DMS153 treated with DMSO at 0.1 percent for 48 hours (cell line): ENCODE measurements around the gene PIGM.
"Not testable (repeated sequence)": the region's sequence is repeated elsewhere in the genome, so short reads cannot be mapped to it uniquely, and the experiment has no call there.

Source experiments
- DNase-seq: peaks from one replicate; lab custom pipeline; 2025; ENCODE audit not compliant: unreplicated experiment; lab: John Stamatoyannopoulos, UW

Gene PIGM

DNA sequence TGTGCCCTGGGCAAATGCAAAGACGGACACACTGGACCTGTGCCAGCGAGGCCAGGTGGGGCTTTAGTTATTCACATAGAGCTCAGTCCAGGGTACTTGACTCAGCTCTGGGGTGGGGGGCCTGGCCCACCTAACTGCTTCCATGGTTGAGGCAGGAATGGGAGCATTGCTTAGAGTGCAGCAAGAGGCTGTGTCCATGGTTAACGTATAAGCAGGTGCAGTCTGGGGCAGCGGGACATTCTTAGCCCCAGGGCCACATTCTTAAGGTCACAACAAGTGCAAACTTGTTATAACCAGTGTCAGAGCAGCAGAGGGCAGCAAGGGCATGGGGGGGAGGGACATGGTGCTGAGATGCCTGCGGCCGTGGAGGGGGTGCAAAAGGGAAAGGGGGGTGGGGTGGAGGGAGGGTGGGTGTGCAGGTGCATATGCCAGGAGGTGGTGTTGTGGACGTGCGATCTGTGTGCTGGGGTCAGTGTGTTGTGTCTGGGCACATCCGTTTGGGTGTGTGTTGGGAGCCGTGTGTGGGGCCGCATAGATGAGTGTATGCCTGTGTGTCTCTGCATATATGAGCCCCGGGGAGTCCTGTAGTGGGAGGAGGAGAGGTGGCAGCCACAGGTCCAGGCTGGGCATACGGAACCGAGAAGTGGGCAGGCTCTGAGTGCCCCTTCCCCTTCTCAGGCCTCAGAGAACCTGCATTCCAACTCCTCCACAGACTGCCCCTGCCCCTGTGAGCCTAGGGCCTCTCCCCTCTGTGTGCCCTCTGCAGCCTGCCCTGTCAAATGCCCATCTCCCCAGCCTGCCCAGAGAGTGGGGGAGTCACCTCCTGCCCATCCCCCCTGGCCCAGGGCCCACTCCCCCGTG, 29.8 kb upstream of the PIGM start:
- no peak for DNase-seq

DNA sequence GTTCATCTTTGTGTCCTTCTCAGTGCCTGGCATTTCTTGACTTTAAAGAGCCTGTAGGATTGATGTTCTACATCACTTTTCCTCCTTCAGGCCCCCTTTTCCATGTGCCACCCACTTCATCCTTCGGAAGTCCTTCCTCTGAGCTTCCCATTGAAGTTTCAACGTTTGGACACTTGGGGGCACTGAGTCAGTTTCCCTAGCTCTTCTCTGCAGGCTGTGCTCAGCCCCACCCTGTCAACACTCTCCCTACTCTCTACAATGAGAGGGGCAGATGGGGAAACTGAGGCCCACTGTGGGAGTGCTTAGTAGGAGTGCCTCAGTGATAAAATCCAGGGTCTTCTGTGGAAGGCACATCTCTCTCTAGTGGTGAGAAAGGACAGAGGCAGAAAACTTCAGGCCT, 26.3 kb upstream of the PIGM start:
- no peak for DNase-seq

DNA sequence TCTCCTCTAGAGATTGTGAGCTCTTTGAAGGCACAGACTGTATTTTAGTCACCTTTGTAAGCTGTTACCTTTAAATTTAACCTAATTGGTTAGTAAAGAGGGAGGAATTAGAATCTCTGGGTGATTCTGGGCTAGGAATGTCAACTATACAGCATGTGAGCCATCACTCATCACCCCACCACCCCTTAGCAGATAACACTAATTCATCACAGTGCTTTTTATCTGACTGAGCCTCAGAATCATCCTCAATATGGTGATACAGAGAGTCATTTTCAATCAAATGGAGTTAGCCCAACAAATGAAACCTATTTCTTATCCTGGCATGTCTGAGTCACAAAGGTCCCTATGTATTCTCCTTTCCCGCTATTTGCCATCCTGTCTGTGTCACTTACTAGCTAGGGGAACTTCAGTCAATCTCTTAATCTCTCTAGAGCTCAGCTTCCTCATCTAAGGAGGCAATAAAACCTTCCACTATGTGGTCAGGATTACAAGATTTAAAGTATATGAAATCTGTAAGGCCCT, 24.9 kb upstream of the PIGM start:
- no peak for DNase-seq

DNA sequence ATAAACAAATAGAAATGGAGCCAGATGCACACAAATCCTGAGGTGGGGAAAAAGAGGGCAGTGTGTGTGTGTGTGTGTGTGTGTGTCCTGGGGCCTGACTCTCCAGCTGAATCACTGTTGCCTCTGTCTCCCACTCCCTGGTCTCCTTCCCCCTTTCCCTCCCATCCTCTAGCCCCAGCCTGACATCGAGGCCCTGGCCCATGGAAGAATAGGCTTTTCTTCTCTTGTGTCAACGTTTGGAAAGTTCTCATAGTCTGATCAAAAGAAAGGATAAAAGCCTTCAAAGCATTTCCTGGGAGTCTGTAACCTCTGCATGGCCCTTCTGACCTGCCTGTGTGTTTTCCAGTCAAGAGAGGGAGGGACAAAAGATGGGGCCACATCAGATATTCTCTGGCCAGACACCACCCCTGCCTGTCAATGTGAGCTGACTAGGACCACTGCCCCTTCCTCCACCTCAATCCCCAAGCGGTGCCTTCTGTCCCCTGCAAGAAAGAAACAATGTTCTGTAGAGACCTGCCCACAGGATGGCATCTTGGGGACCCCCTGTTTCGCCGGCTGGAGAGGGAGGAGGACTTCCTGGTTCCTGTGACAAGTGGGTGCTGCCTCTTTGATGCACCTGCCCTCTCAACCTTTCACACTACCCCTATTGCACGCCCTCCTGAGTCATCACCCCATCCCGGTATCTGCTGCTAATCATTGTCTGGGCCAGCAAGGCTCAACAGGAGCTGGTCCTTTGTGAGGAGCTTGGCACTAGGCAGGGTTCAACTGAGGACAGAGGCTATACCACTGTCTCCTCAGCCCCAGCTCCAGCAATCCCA, 22.0 kb upstream of the PIGM start:
- DNase-seq: no peak

DNA sequence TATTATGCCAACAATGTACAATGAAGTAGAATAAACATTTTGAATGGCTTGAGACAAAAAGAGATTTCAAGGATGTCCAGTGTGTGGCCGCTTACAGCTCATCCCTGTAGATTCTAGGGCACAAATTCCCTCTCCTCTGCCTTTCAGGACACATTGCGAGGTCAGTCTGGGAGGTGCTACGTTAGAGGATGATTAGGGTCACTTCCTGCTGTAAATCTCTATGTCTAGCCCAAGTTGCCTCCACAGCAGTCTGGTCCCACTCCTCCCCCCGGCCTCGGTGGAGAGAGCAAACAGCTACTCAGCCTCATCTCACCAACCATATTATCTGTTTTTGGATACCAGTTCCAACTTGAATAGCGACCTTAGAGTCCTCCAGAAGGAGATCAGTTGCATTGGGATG, 21.1 kb upstream of the PIGM start:
- no peak for DNase-seq

DNA sequence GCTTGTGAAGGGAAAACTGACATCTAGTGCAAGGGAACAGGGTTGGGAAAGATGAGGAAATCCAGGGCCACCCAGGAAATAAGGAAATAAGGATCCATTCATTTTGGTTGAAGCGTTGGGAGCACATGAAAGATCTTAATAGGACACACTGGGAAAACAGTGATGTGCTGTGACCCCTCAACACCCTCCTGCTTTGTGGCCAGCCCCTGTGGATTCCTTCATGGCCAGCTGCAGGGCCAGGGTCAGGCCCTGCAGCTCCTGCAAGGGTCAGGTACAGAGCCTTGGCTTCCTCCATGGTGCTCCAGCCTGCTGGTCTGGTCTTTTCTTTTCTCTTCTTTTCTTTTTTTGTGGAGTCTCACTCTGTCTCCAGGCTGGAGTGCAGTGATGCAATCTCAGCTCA, 18.8 kb upstream of the PIGM start:
- DNase-seq: no peak

DNA sequence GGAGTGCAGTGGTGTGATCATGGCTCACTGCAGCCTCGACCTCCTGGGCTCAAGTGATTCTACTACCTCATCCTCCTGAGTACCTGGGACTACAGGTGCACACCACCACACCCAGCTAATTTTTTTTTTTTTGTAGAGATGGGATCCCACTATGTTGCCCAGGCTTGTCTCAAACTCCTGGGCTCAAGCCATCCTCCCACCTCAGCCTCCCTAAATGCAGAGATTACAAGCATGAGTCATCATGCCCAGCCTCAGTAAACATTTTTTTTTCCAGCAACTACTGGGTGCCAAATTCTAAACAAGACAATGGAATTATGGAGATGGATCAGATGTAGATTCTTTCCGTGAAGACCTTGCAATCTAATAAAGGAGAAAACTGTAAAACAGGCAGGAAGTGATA, 18.4 kb upstream of the PIGM start:
- not testable (repeated sequence) for DNase-seq

DNA sequence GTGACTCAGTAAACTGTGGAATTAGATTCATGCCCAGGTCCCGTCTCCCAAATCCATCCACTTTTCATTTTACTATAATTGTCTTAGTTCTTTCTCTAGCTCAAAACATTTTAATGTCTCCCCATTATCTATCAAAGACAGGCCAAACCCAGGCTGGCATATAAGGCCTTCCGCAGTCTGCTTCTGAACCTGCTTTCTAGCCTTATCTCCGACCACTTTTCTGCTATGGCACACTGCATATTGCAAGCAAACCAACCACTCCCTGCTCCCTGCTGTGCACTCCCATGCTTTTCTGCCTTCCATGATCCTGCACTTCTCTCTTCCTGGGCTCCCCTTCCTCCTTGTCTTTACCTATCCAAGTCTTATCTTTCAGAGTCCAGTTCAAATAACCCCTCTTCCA, 17.3 kb upstream of the PIGM start:
- DNase-seq: no peak

DNA sequence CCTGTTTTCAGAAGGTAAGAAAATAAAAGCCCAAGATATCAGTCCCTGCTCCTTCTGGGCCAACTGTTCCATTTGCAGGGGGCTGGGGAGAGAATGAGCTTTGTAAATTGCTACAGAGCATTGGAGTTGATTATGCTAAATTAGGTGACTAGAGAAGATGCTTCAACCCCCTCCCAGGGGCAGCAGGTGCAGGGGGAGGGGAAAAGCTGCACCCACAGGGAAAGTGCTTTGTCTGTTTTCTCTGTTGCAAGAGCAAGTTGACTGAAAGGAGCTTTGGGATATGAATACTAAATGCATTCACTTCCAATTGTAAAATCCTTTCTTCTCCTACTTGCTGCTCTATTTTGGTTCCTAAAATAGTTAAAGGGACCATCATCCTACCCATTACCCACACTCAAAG, 16.5 kb upstream of the PIGM start:
- DNase-seq: no peak

DNA sequence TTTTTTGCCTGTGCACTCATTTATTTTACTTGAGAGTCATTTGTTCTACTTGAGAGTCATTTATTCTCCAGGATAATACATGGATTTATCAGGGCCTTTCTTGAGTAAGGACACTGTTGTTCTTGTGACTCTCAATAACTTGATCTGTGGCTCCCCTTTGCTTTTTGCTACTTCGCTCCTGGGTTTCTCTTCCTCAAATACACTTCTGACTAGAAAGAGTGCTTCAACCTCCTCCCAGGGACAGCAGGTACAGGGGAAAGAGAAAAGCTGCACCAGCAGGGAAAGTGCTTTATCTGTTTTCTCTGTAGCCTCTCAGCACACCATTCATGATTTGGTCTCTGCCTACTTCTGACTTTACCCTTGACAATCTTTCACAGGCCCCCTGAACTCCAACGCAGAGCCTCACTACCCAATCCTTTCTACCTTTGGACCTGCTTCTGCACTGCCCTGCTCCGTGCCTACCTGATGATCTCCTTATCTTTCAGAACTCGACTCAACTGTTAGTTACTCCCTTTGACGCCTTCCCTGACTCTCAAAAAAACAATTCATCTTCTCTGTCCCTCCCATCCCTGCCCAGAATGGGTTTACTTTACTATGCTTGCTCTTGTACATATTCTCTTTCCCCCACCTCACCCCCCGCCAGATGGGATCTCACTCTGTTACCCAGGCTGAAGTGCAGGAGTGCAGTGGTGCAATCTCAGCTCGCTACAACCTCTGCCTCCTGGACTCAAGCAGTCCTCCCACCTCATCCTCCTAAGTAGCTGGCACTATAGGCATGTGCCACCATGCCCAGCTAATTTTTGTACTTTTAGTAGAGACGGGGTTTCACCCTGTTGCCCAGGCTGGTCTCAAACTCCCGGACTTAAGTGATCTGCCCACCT, 15.6 kb upstream of the PIGM start:
- DNase-seq: no peak

DNA sequence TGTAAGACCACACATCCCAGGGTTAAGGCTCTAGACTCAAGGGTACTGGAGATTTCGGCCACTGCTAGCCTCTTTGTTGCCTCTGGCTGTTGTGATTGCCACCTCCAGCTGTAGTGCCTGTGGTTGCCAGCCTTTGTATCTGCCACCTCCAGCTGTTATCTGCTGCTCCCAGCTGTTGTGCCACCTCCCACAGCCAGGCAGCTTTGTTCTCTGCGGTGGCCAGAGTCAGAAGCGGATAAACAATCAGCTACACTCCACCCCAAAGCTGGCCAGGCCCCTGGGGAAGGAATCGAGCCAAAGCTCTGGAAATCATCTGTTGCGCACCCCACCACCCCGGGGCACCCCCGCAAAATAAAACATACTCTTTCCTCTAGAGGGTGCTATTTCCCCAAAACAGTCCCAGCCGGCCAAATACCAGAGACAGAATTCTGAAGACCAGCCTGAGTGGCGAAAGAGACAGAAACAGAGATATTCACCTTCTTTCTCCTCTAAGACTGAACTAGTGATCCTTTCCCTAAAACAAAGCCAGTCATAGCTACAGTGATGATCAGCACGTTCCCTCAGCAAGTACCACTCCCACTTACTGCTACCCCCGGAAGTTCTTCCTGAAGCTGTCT, 14.8 kb upstream of the PIGM start:
- no peak for DNase-seq

DNA sequence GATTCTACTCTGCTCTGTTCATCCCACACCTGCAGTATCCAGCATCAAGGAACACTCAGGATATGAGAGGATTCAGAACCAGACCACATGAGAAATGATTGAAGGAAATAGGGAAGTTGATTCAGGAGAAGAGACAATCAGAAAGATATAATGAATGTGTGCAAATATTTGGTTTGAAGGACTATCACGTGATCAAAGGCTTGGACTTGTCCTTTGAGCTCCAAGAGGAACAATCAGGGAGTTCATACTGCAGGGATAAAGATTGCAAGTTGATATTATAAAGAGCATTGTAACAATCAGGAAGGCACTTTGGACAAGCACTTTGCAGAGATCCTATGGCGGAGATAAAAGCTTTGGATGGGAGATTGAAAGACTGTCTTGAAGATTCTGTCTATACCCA, 13.9 kb upstream of the PIGM start:
- no peak for DNase-seq

DNA sequence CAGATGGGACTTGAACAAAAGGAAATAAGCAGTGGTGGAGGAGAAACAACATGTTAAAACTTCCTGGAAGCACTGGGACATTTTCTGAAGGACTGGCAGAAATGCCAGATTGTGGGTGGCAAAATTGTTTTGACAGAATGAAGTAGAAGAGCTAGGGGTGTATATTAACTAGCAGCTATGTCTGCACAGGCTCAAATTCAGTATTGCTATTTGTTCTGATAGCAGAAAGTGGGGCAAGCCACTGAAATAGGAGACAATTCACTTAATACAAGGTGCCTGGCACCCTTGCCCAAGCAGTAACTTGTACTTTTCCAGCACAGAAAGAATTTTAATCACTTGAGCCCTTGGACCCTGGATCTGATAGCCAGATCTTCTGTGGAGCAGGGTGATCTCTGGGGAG, 11.8 kb upstream of the PIGM start:
- DNase-seq: no peak

DNA sequence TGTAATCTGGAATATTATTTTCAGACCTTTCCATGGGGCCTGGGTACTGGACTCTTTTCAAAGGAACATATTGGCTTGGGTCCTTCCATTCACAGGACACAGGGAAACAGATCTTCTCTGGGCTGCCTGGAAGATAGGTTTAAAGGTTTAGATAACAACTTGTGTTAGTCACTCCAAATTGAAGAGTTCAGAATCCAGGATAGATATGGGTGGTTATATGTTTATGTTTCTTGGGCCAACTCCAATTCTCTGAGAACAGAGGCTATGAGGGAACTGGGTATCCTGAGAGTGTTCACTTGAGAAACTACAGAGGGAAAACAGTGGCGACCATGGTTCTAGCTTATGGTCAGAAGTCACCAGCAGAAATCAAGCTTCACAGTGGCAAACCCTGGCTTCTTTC, 8.7 kb upstream of the PIGM start:
- DNase-seq: no peak

DNA sequence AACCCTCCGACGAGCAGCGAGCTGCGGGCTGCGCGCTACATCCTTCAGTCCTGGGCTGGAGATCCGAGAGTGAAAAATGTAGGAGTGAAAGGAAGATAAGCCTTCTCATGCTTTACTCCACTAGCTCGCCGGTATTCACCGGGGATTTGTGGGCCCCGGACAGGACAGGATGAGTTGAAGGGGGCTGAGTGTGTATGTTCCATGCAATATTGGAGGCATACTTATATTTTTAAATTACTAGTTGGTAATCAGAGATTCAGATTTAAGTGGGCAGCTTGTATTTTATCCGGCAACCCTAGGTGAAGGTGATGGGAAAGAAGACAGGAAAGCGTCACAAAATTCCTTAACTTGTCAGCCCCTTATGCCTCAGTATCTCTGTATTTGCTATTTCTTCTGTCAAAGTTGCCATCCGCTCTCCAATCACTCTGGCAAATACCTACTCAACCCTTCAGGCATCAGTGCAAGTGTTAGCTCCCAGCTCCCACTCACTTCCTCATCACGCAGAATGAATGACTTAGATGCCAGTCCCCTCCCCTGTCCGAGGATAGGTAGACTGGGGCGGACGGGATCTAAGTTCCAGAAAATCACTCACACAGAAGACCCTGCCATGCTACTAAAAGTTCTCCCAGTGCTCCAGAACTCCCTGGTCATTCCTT, 503 bp upstream of the PIGM start:
- no peak for DNase-seq

DNA sequence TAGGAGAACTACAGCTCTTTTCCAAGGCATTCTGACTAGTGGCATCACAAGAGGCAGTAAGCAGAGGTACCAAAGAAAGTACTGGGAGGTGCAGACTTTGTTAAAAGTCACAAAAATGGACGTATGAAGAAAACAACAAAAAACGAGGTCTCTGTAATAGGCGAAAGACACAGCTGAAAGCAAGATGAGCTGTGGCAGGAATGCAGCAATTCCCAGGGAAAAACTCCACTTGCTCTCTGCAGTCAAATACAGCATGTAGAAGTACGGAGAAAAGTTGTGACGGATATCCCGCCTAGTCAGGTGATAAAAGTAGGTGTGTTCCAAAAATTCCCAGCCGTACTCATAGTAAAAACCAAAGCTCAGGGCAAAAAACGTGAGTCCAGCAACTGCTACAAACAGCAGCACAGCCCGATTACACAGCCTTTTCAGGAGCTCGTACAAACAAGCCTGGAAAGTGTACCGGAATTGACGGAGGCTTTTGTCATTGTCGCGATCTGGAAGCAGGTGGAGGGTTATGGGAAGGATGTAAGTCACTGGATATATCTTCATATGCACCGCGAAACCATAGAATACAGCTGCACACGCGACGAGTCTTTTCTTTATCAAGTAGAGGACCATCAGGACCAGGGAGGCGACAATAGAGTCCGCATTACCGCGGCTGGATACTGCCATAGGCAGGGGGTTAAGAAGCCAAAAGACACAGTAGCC, 979 bp downstream of the PIGM start:
- no peak for DNase-seq

DNA sequence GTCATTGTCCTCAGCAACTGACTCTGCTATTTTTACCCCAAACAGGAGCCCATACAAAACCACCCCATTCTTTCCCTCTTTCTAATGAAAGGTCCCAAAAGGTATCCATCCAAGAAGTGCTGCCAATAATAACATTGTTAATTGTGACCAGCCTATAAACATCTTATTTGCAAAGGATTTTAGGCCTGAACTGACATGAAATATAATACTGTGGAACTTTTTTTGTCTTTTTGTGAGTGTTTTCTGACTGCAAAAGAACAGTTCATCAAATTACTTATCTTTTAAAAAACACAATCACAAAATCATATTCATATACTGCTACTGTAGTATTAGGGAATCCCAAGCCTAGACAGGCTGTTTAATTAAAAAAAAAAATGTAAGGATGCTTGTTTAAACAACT, 3.4 kb downstream of the PIGM start:
- no peak for DNase-seq

DNA sequence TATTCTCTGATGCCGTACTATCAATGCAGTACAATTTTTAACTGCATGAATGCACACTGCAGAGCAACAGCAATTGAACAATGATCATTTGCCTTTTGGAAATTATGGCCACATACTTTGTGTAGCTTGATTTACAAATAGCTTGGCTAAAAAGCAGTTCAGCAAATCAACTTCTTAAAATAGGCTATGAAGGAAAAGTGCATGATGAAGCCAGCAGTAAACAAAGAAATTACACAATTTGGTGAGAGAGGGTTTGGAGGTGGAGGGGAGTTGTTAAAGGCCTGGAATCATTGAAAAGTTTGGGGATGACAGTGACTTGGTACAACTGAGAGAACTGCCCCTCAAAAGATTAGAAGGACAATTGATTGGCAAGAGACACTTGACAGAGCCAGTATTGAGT, 6.5 kb downstream of the PIGM start:
- DNase-seq: no peak

DNA sequence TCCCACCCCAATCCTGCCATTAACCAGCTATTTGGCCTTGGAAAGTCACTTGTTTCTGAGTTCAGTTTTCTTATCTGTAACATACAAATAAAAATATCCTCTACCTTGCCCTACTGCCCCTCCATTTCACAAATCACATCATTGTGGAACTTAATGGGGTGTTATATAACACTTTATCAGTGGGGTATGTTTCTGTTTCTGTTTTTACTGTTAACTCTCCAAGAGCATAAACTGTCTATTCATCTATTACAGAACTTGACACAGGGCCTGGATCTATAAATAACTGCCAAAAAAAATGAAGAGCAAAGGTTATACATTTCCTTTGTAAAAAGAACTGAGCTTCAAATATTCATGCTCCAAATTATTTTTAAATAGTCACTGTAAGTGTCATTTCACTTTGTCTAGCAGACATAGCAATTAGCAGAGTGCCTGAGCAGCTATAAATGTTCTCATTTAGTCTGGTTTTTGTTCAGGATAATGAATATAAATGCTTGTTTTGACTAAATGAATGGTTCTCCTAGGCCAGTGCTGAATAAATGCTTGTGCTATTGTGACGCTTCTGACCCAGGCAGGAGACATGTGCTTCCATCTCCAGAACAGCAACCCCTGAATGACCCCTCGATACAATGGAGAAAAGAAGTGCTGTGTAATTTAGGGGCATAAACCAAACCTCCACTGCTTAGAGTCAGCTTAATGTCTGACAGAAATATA, 7.4 kb downstream of the PIGM start:
- DNase-seq: no peak
